ENCODE measurements around the gene SND1.
"Not testable (repeated sequence)": the region's sequence is repeated elsewhere in the genome, so short reads cannot be mapped to it uniquely, and the experiment has no call there.

Gene SND1

DNA sequence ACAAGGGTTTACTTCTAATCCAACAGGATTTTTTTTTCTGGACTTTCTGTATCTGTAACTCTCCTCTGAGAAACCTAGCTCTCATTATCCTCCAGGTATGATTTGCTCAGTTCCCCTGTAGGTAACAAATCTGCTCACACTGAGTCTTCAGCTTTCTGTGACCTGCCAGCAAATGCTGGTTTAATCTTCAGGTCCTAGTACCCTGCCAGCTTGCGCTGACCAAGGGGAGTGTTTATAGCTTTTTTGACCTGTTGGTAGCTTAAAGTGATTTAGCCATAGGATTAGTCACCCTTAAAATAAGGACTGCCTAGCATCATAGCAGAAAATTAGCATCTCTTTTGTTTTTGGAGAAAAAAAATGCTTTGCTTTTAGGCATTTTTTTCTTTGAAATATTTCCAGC lies 22.4 kb downstream of the SND1 start:
- Histone ChIP-seq H3K27ac (replicated peaks) (no peak overlapping the region), H3K27me3 (ENCODE audit: insufficient read depth, poor library complexity, severe bottlenecking) (no peaks in the 10 kb centered on the region), H3K4me3 (replicated peaks; ENCODE audit: insufficient read depth, low read length) (no peak overlapping the region)
- DNase-seq (ENCODE audit: low read depth in 1 of 2, low spot score in 1 of 2), result no peak
- no peak for TF ChIP-seq SPI1 (IDR thresholded peaks at IDR 0.05; ENCODE audit: borderline replicate concordance, low read depth)
- no peak for TF ChIP-seq POLR2AphosphoS5 (IDR thresholded peaks at IDR 0.05; ENCODE audit: low read depth)
- TF ChIP-seq GABPA (IDR thresholded peaks at IDR 0.05; ENCODE audit: low read depth), result no peak
- TF ChIP-seq, protein P1, sequence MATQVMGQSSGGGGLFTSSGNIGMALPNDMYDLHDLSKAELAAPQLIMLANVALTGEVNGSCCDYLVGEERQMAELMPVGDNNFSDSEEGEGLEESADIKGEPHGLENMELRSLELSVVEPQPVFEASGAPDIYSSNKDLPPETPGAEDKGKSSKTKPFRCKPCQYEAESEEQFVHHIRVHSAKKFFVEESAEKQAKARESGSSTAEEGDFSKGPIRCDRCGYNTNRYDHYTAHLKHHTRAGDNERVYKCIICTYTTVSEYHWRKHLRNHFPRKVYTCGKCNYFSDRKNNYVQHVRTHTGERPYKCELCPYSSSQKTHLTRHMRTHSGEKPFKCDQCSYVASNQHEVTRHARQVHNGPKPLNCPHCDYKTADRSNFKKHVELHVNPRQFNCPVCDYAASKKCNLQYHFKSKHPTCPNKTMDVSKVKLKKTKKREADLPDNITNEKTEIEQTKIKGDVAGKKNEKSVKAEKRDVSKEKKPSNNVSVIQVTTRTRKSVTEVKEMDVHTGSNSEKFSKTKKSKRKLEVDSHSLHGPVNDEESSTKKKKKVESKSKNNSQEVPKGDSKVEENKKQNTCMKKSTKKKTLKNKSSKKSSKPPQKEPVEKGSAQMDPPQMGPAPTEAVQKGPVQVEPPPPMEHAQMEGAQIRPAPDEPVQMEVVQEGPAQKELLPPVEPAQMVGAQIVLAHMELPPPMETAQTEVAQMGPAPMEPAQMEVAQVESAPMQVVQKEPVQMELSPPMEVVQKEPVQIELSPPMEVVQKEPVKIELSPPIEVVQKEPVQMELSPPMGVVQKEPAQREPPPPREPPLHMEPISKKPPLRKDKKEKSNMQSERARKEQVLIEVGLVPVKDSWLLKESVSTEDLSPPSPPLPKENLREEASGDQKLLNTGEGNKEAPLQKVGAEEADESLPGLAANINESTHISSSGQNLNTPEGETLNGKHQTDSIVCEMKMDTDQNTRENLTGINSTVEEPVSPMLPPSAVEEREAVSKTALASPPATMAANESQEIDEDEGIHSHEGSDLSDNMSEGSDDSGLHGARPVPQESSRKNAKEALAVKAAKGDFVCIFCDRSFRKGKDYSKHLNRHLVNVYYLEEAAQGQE (IDR thresholded peaks at IDR 0.05; ENCODE audit: insufficient replicate concordance, low read depth), result no peak
- TF ChIP-seq, protein P2, sequence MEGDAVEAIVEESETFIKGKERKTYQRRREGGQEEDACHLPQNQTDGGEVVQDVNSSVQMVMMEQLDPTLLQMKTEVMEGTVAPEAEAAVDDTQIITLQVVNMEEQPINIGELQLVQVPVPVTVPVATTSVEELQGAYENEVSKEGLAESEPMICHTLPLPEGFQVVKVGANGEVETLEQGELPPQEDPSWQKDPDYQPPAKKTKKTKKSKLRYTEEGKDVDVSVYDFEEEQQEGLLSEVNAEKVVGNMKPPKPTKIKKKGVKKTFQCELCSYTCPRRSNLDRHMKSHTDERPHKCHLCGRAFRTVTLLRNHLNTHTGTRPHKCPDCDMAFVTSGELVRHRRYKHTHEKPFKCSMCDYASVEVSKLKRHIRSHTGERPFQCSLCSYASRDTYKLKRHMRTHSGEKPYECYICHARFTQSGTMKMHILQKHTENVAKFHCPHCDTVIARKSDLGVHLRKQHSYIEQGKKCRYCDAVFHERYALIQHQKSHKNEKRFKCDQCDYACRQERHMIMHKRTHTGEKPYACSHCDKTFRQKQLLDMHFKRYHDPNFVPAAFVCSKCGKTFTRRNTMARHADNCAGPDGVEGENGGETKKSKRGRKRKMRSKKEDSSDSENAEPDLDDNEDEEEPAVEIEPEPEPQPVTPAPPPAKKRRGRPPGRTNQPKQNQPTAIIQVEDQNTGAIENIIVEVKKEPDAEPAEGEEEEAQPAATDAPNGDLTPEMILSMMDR (IDR thresholded peaks at IDR 0.05; ENCODE audit: insufficient read depth, low read length), result no peak

DNA sequence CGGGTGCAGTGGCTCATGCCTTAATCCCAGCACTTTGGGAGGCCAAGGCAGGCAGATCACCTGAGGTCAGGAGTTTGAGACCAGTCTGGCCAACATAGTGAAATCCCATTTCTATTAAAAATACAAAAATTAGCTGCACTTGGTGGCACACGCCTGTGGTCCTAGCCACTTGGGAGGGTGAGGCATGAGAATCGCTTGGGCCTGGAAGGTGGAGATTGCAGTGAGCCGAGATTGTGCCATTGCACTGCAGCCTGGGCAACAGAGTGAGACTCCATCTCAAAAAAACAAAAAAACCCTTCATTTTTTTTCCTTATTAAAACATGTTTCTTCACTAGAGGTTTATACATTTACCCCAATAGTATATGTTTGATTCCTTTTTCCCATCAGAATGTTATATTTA lies 22.9 kb downstream of the SND1 start:
- not testable (repeated sequence) for H3K27me3 ChIP-seq (ENCODE audit: insufficient read depth, poor library complexity, severe bottlenecking); DNase-seq (ENCODE audit: low read depth in 1 of 2, low spot score in 1 of 2); H3K4me3 ChIP-seq (replicated peaks; ENCODE audit: insufficient read depth, low read length); H3K27ac ChIP-seq (replicated peaks)

DNA sequence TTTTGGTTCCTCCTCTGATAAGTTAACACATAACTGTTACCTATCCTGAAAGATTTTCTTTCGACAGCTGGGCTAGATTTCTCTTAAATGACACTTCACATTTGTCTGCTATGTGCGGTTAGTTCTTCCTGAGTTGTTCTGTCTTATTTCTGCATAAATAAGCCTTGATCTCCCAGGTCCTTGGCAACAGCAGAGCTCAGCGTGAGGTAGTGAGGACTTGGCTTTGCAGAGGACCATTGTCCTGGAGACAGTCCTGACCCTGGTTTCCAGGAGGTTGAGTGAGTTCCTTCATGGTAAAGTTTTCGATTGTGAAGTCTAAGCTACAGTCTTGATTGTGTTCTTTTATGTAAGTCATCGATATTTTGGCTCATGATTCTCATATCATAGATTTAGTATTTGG lies 23.7 kb downstream of the SND1 start:
- no peak for TF ChIP-seq SPI1 (IDR thresholded peaks at IDR 0.05; ENCODE audit: borderline replicate concordance, low read depth)
- TF ChIP-seq, protein P2 (IDR thresholded peaks at IDR 0.05; ENCODE audit: insufficient read depth, low read length), result no peak
- TF ChIP-seq GABPA (IDR thresholded peaks at IDR 0.05; ENCODE audit: low read depth), result no peak
- TF ChIP-seq POLR2AphosphoS5 (IDR thresholded peaks at IDR 0.05; ENCODE audit: low read depth), result no peak
- TF ChIP-seq, protein P1 (IDR thresholded peaks at IDR 0.05; ENCODE audit: insufficient replicate concordance, low read depth), result no peak

DNA sequence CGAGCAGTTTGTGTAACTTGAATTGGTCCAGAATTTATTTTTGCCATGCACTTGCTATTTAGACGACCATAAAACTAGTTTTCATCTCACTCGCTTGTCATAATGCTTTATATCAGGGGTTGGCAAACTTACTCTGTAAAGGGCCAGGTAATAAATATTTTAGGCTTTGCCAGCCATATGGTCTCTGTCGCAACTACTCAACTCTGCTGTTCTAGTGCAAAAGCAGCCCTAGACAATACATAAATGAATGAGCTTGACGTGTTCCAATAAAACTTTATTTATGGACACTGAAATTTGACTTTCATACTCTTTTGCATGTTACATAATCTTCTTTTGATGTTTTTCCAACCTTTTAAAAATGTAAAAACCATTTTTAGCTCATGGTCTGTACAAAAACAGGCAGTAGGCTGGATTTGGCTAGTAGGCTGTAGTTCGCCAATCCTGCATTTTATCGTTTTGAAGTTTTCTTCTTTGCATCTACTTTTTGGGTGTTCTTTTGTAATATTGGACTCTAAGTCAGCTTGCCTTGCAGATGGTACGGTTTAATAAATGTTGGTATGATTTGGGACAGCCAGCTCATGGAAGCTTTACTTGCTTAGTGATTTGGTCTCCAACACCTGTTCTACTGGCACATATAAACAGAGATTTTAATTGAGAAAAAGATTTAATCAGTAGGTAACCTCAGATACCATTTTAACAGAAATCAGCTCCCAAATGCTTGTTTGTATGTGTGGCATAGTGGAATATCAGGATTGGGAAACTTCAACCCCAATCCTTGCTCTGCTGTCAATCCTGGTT lies 25.6 kb downstream of the SND1 start:
- no peak for DNase-seq (ENCODE audit: low read depth in 1 of 2, low spot score in 1 of 2)
- no peak for TF ChIP-seq POLR2AphosphoS5 (IDR thresholded peaks at IDR 0.05; ENCODE audit: low read depth)
- TF ChIP-seq SPI1 (IDR thresholded peaks at IDR 0.05; ENCODE audit: borderline replicate concordance, low read depth), result no peak
- TF ChIP-seq, protein P1 (IDR thresholded peaks at IDR 0.05; ENCODE audit: insufficient replicate concordance, low read depth), result no peak
- TF ChIP-seq, protein P2 (IDR thresholded peaks at IDR 0.05; ENCODE audit: insufficient read depth, low read length), result no peak
- TF ChIP-seq GABPA (IDR thresholded peaks at IDR 0.05; ENCODE audit: low read depth), result no peak
- no peak overlapping the region for H3K27ac ChIP-seq (replicated peaks)
- H3K27me3 ChIP-seq (ENCODE audit: insufficient read depth, poor library complexity, severe bottlenecking), result no peaks in the 10 kb centered on the region
- H3K4me3 ChIP-seq (replicated peaks; ENCODE audit: insufficient read depth, low read length), result no peak overlapping the region

More for the DNA sequence above, 23.7 kb downstream of the SND1 start:
- H3K27me3 ChIP-seq (ENCODE audit: insufficient read depth, poor library complexity, severe bottlenecking), result no peaks in the 10 kb centered on the region
- no peak overlapping the region for H3K27ac ChIP-seq (replicated peaks)
- no peak overlapping the region for H3K4me3 ChIP-seq (replicated peaks; ENCODE audit: insufficient read depth, low read length)
- DNase-seq (ENCODE audit: low read depth in 1 of 2, low spot score in 1 of 2), result no peak

Measured in HL-60 (cell line).